H9 (cell line): Measurements from ENCODE around the gene SF3B5. TPM values are rescaled to one million over a fixed set of nuclear protein-coding genes. Genes with fewer than 3 reads are reported as not detected.

Experiments
- DNase-seq: peaks from one replicate; pipeline ENCODE4 v3.0.0-alpha.2; 2017
- H2AFZ ChIP-seq: one replicate; pipeline ENCODE4 v1.6.1; 2013; ENCODE audit warnings: mild to moderate bottlenecking, low read length, control low read depth, moderate library complexity
- H2AK5ac ChIP-seq: 2 replicates; pipeline ENCODE4 v1.6.1; 2013; ENCODE audit warnings: low read length, control low read depth, mixed read lengths; ENCODE audit not compliant: insufficient read length
- H2BK120ac ChIP-seq: one replicate; pipeline ENCODE4 v1.6.1; 2013; ENCODE audit warnings: low read depth, mild to moderate bottlenecking, low read length, control low read depth, inconsistent platforms; ENCODE audit not compliant: poor library complexity, severe bottlenecking
- H2BK12ac ChIP-seq: 2 replicates; pipeline ENCODE4 v1.6.1; 2013; ENCODE audit warnings: low read length, control low read depth, mixed read lengths, low read depth; ENCODE audit not compliant: insufficient read length
- H2BK15ac ChIP-seq: 2 replicates; pipeline ENCODE4 v1.6.1; 2013; ENCODE audit warnings: low read depth, low read length, control low read depth
- H2BK20ac ChIP-seq: one replicate; pipeline ENCODE4 v1.6.1; 2013; ENCODE audit warnings: low read depth, mild to moderate bottlenecking, low read length, control low read depth, inconsistent platforms; ENCODE audit not compliant: poor library complexity, severe bottlenecking
- H2BK5ac ChIP-seq: 2 replicates; pipeline ENCODE4 v1.6.1; 2013; ENCODE audit warnings: low read length, control low read depth, mixed read lengths; ENCODE audit not compliant: insufficient read length
- H3K14ac ChIP-seq: 2 replicates; pipeline ENCODE4 v1.6.1; 2013; ENCODE audit warnings: low read length, control low read depth; ENCODE audit not compliant: insufficient read depth
- H3K18ac ChIP-seq: 2 replicates; pipeline ENCODE4 v1.6.1; 2013; ENCODE audit warnings: low read depth, mild to moderate bottlenecking, mixed read lengths, low read length, control low read depth; ENCODE audit not compliant: insufficient read length
- H3K23ac ChIP-seq: 2 replicates; pipeline ENCODE4 v1.6.1; 2013; ENCODE audit warnings: low read length, control low read depth, mixed read lengths, low read depth; ENCODE audit not compliant: insufficient read length
- H3K23me2 ChIP-seq: 2 replicates; pipeline ENCODE4 v1.6.1; 2013; ENCODE audit warnings: low read depth, mild to moderate bottlenecking, mixed read lengths, low read length, control low read depth; ENCODE audit not compliant: insufficient read length, poor library complexity, severe bottlenecking
- H3K27ac ChIP-seq: 2 replicates; pipeline ENCODE4 v1.5.1; 2013; ENCODE audit warnings: low read length, control low read depth, mixed read lengths, low read depth; ENCODE audit not compliant: insufficient read length
- H3K27me3 ChIP-seq: 2 replicates; pipeline ENCODE4 v1.6.1; 2013; ENCODE audit warnings: low read length, control low read depth, inconsistent platforms; ENCODE audit not compliant: insufficient read depth
- H3K4ac ChIP-seq: 2 replicates; pipeline ENCODE4 v1.6.1; 2013; ENCODE audit warnings: low read depth, mild to moderate bottlenecking, control low read depth, inconsistent platforms, low read length, moderate library complexity
- H3K4me1 ChIP-seq: 2 replicates; pipeline ENCODE4 v1.6.1; 2013; ENCODE audit warnings: low read length, control low read depth, inconsistent platforms; ENCODE audit not compliant: insufficient read depth
- H3K4me2 ChIP-seq: 2 replicates; pipeline ENCODE4 v1.6.1; 2013; ENCODE audit warnings: low read length, control low read depth, mixed read lengths; ENCODE audit not compliant: insufficient read length, insufficient read depth
- H3K56ac ChIP-seq: 2 replicates; pipeline ENCODE4 v1.6.1; 2013; ENCODE audit warnings: low read depth, mild to moderate bottlenecking, mixed read lengths, low read length, control low read depth; ENCODE audit not compliant: insufficient read length
- H3K79me1 ChIP-seq: 2 replicates; pipeline ENCODE4 v1.6.1; 2013; ENCODE audit warnings: low read depth, mild to moderate bottlenecking, moderate library complexity, low read length, control low read depth, inconsistent platforms; ENCODE audit not compliant: insufficient read depth, poor library complexity, severe bottlenecking
- H3K79me2 ChIP-seq: 2 replicates; pipeline ENCODE4 v1.6.1; 2013; ENCODE audit warnings: low read length, control low read depth, inconsistent platforms; ENCODE audit not compliant: insufficient read depth
- H3K9ac ChIP-seq: 2 replicates; pipeline ENCODE4 v1.6.1; 2013; ENCODE audit warnings: low read length, control low read depth, mixed read lengths; ENCODE audit not compliant: insufficient read length; ENCODE audit errors: extremely low read depth
- H3K9me3 ChIP-seq: one replicate; pipeline ENCODE4 v1.6.1; 2013; ENCODE audit warnings: low read depth, low read length, inconsistent platforms; ENCODE audit not compliant: control insufficient read depth
- H3T11ph ChIP-seq: one replicate; pipeline ENCODE4 v1.6.1; 2013; ENCODE audit warnings: mild to moderate bottlenecking, low read length, control low read depth, inconsistent platforms
- H4K20me1 ChIP-seq: one replicate; pipeline ENCODE4 v1.6.1; 2013; ENCODE audit not compliant: control insufficient read depth, insufficient read length, insufficient read depth
- H4K5ac ChIP-seq: 2 replicates; pipeline ENCODE4 v1.6.1; 2013; ENCODE audit warnings: low read depth, mild to moderate bottlenecking, mixed read lengths, low read length, control low read depth; ENCODE audit not compliant: insufficient read length
- H4K8ac ChIP-seq: replicated peaks from 2 replicates; pipeline ENCODE4 v1.6.1; 2013; ENCODE audit warnings: low read length, control low read depth, mixed read lengths, low read depth; ENCODE audit not compliant: insufficient read length
- H4K91ac ChIP-seq: 2 replicates; pipeline ENCODE4 v1.6.1; 2013; ENCODE audit warnings: low read depth, mild to moderate bottlenecking, moderate library complexity, mixed read lengths, low read length, control low read depth; ENCODE audit not compliant: insufficient read length
- H3K27ac Mint-ChIP-seq, 3 experiments: 2 replicates in 2 of 3; 3 replicates in 1 of 3; pipeline ENCODE4 v1.8.0; 2020 to 2021; ENCODE audit warnings: mixed read lengths in 3 of 3, mild to moderate bottlenecking in 1 of 3, moderate library complexity in 1 of 3
- H3K27me3 Mint-ChIP-seq: 2 replicates; pipeline ENCODE4 v1.8.0; 2021; ENCODE audit warnings: low read depth, mild to moderate bottlenecking, moderate library complexity, mixed read lengths
- H3K36me3 Mint-ChIP-seq, 3 experiments: 2 replicates in 2 of 3; 3 replicates in 1 of 3; pipeline ENCODE4 v1.8.0; 2020 to 2021; ENCODE audit warnings: low read depth in 3 of 3, mixed read lengths in 3 of 3; ENCODE audit not compliant: insufficient read depth in 1 of 3
- H3K4me1 Mint-ChIP-seq, 2 experiments: 2 replicates each; pipeline ENCODE4 v1.8.0; 2020; ENCODE audit warnings: mixed read lengths in 2 of 2
- H3K4me3 Mint-ChIP-seq, 2 experiments: 2 replicates in 1 of 2; 3 replicates in 1 of 2; pipeline ENCODE4 v1.8.0; 2020 to 2021; ENCODE audit warnings: mild to moderate bottlenecking in 2 of 2, mixed read lengths in 2 of 2, moderate library complexity in 1 of 2
- H3K9me3 Mint-ChIP-seq, 2 experiments: 2 replicates in 1 of 2; 3 replicates in 1 of 2; pipeline ENCODE4 v1.8.0; 2020; ENCODE audit warnings: mild to moderate bottlenecking in 2 of 2, mixed read lengths in 2 of 2, moderate library complexity in 1 of 2
- WGBS: extraction: QIAGEN DNeasy Blood & Tissue Kit; methylation state at CpG from one replicate; pipeline ENCODE4 v1.1.7; 2013; ENCODE audit warnings: missing lambda C conversion rate, low lambda C conversion rate, mixed read lengths; ENCODE audit not compliant: insufficient read length; ENCODE audit errors: extremely low coverage; 5-methylcytosine and 5-hydroxymethylcytosine counted together
- total RNA-seq: library from RNA; stranded (reverse); gene quantifications from 2 replicates; pipeline ENCODE4 v1.2.1, GENCODE V29; 2021
- TF ChIP-seq, protein P1 (sequence below): fragments of 200-600 bp; sonication (generic); conservative IDR thresholded peaks from 3 replicates; pipeline ENCODE4 v1.8.0; 2021; ENCODE audit warnings: antibody characterized with exemption, mild to moderate bottlenecking

SF3B5 gene
- total RNA-seq, 1 experiment from 2014 or later: 145 TPM

GRCh38 chr6:144069506-144069905 is 25.9 kb downstream of the SF3B5 start:
- Histone ChIP-seq H3K79me1 (no peaks in the 10 kb centered on the region), H3K4me1 (peaks cover 2% of the 10 kb centered on the region; the same call in 1 of the 2 replicates), H2BK15ac (no peak overlapping the region), H2BK120ac (no peak overlapping the region), H2AK5ac (no peak overlapping the region), H2BK12ac (no peak overlapping the region), H4K20me1 (no peaks in the 10 kb centered on the region), H3K4ac (no peak overlapping the region), H2AFZ (no peak overlapping the region), H3K4me2 (no peak overlapping the region), H3K56ac (no peak overlapping the region), H3K23me2 (peaks cover 5% of the 10 kb centered on the region), H3K27ac (no peak overlapping the region), H3K23ac (no peak overlapping the region), H3K14ac (no peak overlapping the region), H3K18ac (no peak overlapping the region), H4K8ac (no peak overlapping the region), H2BK5ac (no peak overlapping the region), H4K5ac (no peak overlapping the region), H3K27me3 (peaks cover 13% of the 10 kb centered on the region), H3K9ac (no peak overlapping the region), H4K91ac (no peak overlapping the region), H3K79me2 (no peaks in the 10 kb centered on the region), H3K9me3 (no peaks in the 10 kb centered on the region), H2BK20ac (no peak overlapping the region), H3T11ph (no peak overlapping the region)
- Mint-ChIP-seq H3K36me3 (no peaks in the 10 kb centered on the region; a peak in 1 of 7 replicates), H3K4me1 (peaks cover 5 to 6% of the 10 kb centered on the region in 2 experiments), H3K4me3 (no peak overlapping the region), H3K27ac (no peak overlapping the region), H3K9me3 (no peaks in the 10 kb centered on the region), H3K27me3 (peaks cover 62% of the 10 kb centered on the region)
- TF ChIP-seq, protein P1, sequence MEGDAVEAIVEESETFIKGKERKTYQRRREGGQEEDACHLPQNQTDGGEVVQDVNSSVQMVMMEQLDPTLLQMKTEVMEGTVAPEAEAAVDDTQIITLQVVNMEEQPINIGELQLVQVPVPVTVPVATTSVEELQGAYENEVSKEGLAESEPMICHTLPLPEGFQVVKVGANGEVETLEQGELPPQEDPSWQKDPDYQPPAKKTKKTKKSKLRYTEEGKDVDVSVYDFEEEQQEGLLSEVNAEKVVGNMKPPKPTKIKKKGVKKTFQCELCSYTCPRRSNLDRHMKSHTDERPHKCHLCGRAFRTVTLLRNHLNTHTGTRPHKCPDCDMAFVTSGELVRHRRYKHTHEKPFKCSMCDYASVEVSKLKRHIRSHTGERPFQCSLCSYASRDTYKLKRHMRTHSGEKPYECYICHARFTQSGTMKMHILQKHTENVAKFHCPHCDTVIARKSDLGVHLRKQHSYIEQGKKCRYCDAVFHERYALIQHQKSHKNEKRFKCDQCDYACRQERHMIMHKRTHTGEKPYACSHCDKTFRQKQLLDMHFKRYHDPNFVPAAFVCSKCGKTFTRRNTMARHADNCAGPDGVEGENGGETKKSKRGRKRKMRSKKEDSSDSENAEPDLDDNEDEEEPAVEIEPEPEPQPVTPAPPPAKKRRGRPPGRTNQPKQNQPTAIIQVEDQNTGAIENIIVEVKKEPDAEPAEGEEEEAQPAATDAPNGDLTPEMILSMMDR: no peak
- no peak for DNase-seq
- no CpG with 5 or more reads among the region's 3 CpGs for WGBS
